Esophagus muscularis mucosa (tissue), 4 donors: Measurements from ENCODE around the gene HIF1AN. TPM values are rescaled to one million over a fixed set of nuclear protein-coding genes. Genes with fewer than 3 reads are reported as not detected.

ENCODE experiments used
- DNase-seq: peaks from one replicate; pipeline ENCODE4 v3.0.0-alpha.2; 2017; ENCODE audit errors: extremely low spot score
- H3K27ac ChIP-seq, 4 donors: fragments of 200-600 bp; sonication (generic); replicated peaks in 1 of 4; 1 replicate in 3 of 4; 2 replicates in 1 of 4; pipeline ENCODE4 v1.5.1; 2016 to 2019; ENCODE audit warnings: mild to moderate bottlenecking in 1 of 4
- H3K27me3 ChIP-seq, 4 donors: fragments of 200-600 bp; sonication (generic); one replicate each; pipeline versions ENCODE4 v1.5.1 to v1.6.0; 2016 to 2019
- H3K36me3 ChIP-seq, 4 donors: fragments of 200-600 bp; sonication (generic); one replicate each; pipeline ENCODE4 v1.5.1; 2016 to 2019
- H3K4me1 ChIP-seq, 4 donors: fragments of 200-600 bp; sonication (generic); one replicate each; pipeline ENCODE4 v1.5.1; 2016 to 2019
- H3K4me3 ChIP-seq, 4 donors: fragments of 200-600 bp; sonication (generic); 1 replicate in 2 of 4; 2 replicates in 2 of 4; pipeline ENCODE4 v1.5.1; 2016 to 2019; ENCODE audit warnings: mild to moderate bottlenecking in 4 of 4, moderate library complexity in 1 of 4
- H3K9me3 ChIP-seq, 4 donors: fragments of 200-600 bp; sonication (generic); 1 replicate in 3 of 4; 2 replicates in 1 of 4; pipeline ENCODE4 v1.5.1; 2016 to 2019
- EP300 ChIP-seq: sonication (generic); formaldehyde crosslinking; IDR thresholded peaks from one replicate; pipeline ENCODE4 v1.6.1; 2017; ENCODE audit warnings: antibody characterized with exemption
- POLR2A ChIP-seq: fragments of 450-650 bp; IDR thresholded peaks from one replicate; pipeline ENCODE4 v1.6.1; 2017; ENCODE audit warnings: antibody characterized with exemption, moderate library complexity, mild to moderate bottlenecking, low read depth
- POLR2AphosphoS5 ChIP-seq, 2 donors: sonication (generic); formaldehyde crosslinking; IDR thresholded peaks; one replicate each; pipeline ENCODE4 v1.6.1; 2017; ENCODE audit warnings: antibody characterized with exemption in 2 of 2
- WGBS: methylation state at CpG from one replicate; pipeline ENCODE4 v1.1.5; 2018; 5-methylcytosine and 5-hydroxymethylcytosine counted together
- intact Hi-C: fragments of 100-400 bp; cut with DNase I; formaldehyde crosslinking; loops from one replicate; pipeline ENCODE4 v1.15.1; 2023
- total RNA-seq, 4 donors: library from RNA; depleted of rRNA; stranded (reverse); fragments of >200 nt; gene quantifications; one replicate each; pipeline versions ENCODE4 v1.1.0 to v1.2.1, GENCODE V29; 2016
- TF ChIP-seq, protein P1 (sequence below), 3 experiments: fragments of 200-600 bp in 2 of 3; fragments of 450-650 bp in 1 of 3; sonication (generic) in 2 of 3; IDR thresholded peaks; one replicate each; pipeline ENCODE4 v1.5.1; 2017 to 2019; ENCODE audit warnings: antibody characterized with exemption in 3 of 3, mild to moderate bottlenecking in 2 of 3, moderate library complexity in 1 of 3

The HIF1AN gene
- total RNA-seq, 4 donors from 2014 or later, result 7.6 to 15.4 (median 13.6) TPM

- intact Hi-C loops, result no loop called here
- Histone ChIP-seq H3K4me3 (no peak overlapping the region), H3K27ac (no peak overlapping the region), H3K4me1 (no peaks in the 10 kb centered on the region), H3K9me3 (peaks cover 0 to 8% (median 4%) of the 10 kb centered on the region in 4 donors), H3K27me3 (peaks cover 0 to 62% (median 0%) of the 10 kb centered on the region in 4 donors), H3K36me3 (no peaks in the 10 kb centered on the region)
- no peak for DNase-seq
- WGBS, result 86% methylated on average over 4 of the region's 4 CpGs
- TF ChIP-seq POLR2AphosphoS5 (IDR thresholded peaks at IDR 0.05) (no peak), POLR2A (no peak), EP300 (no peak)
- TF ChIP-seq, protein P1, sequence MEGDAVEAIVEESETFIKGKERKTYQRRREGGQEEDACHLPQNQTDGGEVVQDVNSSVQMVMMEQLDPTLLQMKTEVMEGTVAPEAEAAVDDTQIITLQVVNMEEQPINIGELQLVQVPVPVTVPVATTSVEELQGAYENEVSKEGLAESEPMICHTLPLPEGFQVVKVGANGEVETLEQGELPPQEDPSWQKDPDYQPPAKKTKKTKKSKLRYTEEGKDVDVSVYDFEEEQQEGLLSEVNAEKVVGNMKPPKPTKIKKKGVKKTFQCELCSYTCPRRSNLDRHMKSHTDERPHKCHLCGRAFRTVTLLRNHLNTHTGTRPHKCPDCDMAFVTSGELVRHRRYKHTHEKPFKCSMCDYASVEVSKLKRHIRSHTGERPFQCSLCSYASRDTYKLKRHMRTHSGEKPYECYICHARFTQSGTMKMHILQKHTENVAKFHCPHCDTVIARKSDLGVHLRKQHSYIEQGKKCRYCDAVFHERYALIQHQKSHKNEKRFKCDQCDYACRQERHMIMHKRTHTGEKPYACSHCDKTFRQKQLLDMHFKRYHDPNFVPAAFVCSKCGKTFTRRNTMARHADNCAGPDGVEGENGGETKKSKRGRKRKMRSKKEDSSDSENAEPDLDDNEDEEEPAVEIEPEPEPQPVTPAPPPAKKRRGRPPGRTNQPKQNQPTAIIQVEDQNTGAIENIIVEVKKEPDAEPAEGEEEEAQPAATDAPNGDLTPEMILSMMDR (IDR thresholded peaks at IDR 0.05), result no peak
Observed at GRCh38 chr10:100600218-100600617, 64.5 kb downstream of the HIF1AN start.

DNA sequence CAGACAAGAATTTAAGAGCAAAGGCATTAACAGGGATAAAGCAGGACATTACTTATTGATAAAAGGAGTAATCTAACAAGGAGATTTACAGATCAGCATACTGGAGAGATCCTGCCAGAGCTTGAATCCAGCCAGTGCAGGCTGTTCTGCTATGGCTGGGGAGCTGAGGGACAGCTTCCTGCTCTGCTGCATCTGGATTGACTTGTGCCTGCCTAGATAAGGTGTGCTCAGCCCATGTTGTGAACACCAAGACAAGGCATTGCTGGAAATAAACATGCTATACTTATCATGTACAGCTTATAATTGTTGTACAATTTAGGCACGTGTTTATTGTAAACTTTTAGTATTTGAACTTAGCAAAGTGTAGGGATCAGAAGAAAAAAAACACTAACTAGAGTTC, 71.7 kb downstream of the HIF1AN start:
- DNase-seq, result peak; percentile 77
- H3K27ac ChIP-seq, result no peak overlapping the region
- WGBS, result 50% methylated on average over 1 of the region's 1 CpG
- TF ChIP-seq, protein P1 (IDR thresholded peaks at IDR 0.05), result no peak
- TF ChIP-seq POLR2AphosphoS5 (IDR thresholded peaks at IDR 0.05) (no peak), POLR2A (no peak), EP300 (no peak)
- H3K4me3 ChIP-seq, result no peak overlapping the region
- H3K36me3 ChIP-seq, result no peaks in the 10 kb centered on the region
- H3K4me1 ChIP-seq, result no peaks in the 10 kb centered on the region
- peaks cover 0 to 23% (median 12%) of the 10 kb centered on the region in 4 donors for H3K9me3 ChIP-seq
- intact Hi-C loops, result no loop called here
- H3K27me3 ChIP-seq, result peaks cover 0 to 44% (median 0%) of the 10 kb centered on the region in 4 donors

Other genes with a start within 250 kb of the HIF1AN start
- 10 to 100 TPM; 11.2 to 23.4 (median 17.5) TPM for gene BLOC1S2, start 249.3 kb upstream of the HIF1AN start, total RNA-seq
- not detected for gene PKD2L1, start 205.7 kb upstream of the HIF1AN start, total RNA-seq
- 10 to 100 TPM in 1 of 4 donors, 1 to 10 TPM in 3; 7.1 to 16.8 (median 9.1) TPM for gene SCD, start 188.7 kb upstream of the HIF1AN start, total RNA-seq
- gene WNT8B, start 72.9 kb upstream of the HIF1AN start, total RNA-seq, result not detected
- 1 to 10 TPM; 2.8 to 5.2 (median 4.1) TPM for gene SEC31B, start 16.1 kb upstream of the HIF1AN start, total RNA-seq
- 100 to 1,000 TPM; 231 to 315 (median 279) TPM for gene NDUFB8, start 6.1 kb upstream of the HIF1AN start, total RNA-seq
- gene PAX2, start 209.6 kb downstream of the HIF1AN start, total RNA-seq, result not detected